Measurements from ENCODE around the gene LTBP1.

GRCh38 chr2:33108483-33109443, 162.0 kb downstream of the LTBP1 start:
- TF ChIP-seq CTCF (IDR thresholded peaks at IDR 0.05; ENCODE audit: insufficient read depth, low read depth, low read length) (no peak), EZH2 (IDR thresholded peaks at IDR 0.05; ENCODE audit: insufficient read depth, low read length) (no peak)

Measured in astrocyte (in vitro differentiated cells and primary cell).